Keratinocyte (primary cell): Measurements from ENCODE around the gene ITPK1. TPM values are rescaled to one million over a fixed set of nuclear protein-coding genes. Genes with fewer than 3 reads are reported as not detected.

Experiments used
- DNase-seq: peaks from one replicate; pipeline ENCODE4 v3.0.0-alpha.2; 2011; ENCODE audit warnings: low read depth, missing footprints, low spot score
- FAIRE-seq: peaks from 2 replicates; lab custom pipeline; 2011; peaks lifted over from hg19 to GRCh38; lab: Jason Lieb, UNC
- H2AFZ ChIP-seq: 2 replicates; pipeline ENCODE4 v1.6.0; 2012; ENCODE audit warnings: low read length, control low read depth, inconsistent platforms; ENCODE audit not compliant: control insufficient read depth
- H3K27ac ChIP-seq: 2 replicates; pipeline ENCODE4 v1.5.1; 2011; ENCODE audit warnings: low read length; ENCODE audit not compliant: control insufficient read depth, insufficient read depth
- H3K27me3 ChIP-seq: 3 replicates; pipeline ENCODE4 v1.6.0; 2011; ENCODE audit warnings: low read length; ENCODE audit not compliant: control insufficient read depth, insufficient read depth; ENCODE audit errors: extremely low read depth
- H3K36me3 ChIP-seq, 2 experiments: 2 replicates in 1 of 2; 3 replicates in 1 of 2; pipeline ENCODE4 v1.5.1; 2011; ENCODE audit warnings: low read length in 2 of 2, mild to moderate bottlenecking in 1 of 2; ENCODE audit not compliant: control insufficient read depth in 2 of 2, insufficient read depth in 2 of 2; ENCODE audit errors: extremely low read depth in 1 of 2
- H3K4me1 ChIP-seq: 3 replicates; pipeline ENCODE4 v1.5.1; 2011; ENCODE audit warnings: low read length; ENCODE audit not compliant: control insufficient read depth, insufficient read depth; ENCODE audit errors: extremely low read depth
- H3K4me2 ChIP-seq: 3 replicates; pipeline ENCODE4 v1.6.0; 2011; ENCODE audit warnings: low read depth, low read length; ENCODE audit not compliant: control insufficient read depth, insufficient read depth; ENCODE audit errors: extremely low read depth
- H3K4me3 ChIP-seq, 3 experiments: fragments of 200-600 bp in 1 of 3; sonication (generic) in 1 of 3; 2 replicates in 2 of 3; 3 replicates in 1 of 3; pipeline ENCODE4 v1.5.1; 2011 to 2016; ENCODE audit warnings: low read length in 3 of 3, mild to moderate bottlenecking in 3 of 3, control low read depth in 2 of 3, inconsistent platforms in 1 of 3, low read depth in 1 of 3, mixed read lengths in 1 of 3, mixed run types in 1 of 3, moderate library complexity in 1 of 3; ENCODE audit not compliant: control insufficient read depth in 2 of 3, insufficient read depth in 2 of 3; ENCODE audit errors: extremely low read depth in 1 of 3
- H3K79me2 ChIP-seq: 2 replicates; pipeline ENCODE4 v1.6.0; 2012; ENCODE audit warnings: low read length; ENCODE audit not compliant: control insufficient read depth, insufficient read depth
- H3K9ac ChIP-seq: 3 replicates; pipeline ENCODE4 v1.6.0; 2011; ENCODE audit warnings: low read length; ENCODE audit not compliant: control insufficient read depth, insufficient read depth; ENCODE audit errors: extremely low read depth
- H3K9me1 ChIP-seq: 3 replicates; pipeline ENCODE4 v1.6.0; 2011; ENCODE audit warnings: low read length; ENCODE audit not compliant: control insufficient read depth, insufficient read depth; ENCODE audit errors: extremely low read depth
- H3K9me3 ChIP-seq: 2 replicates; pipeline ENCODE4 v1.5.1; 2012; ENCODE audit warnings: low read depth, low read length; ENCODE audit not compliant: control insufficient read depth
- H4K20me1 ChIP-seq: 3 replicates; pipeline ENCODE4 v1.6.0; 2011; ENCODE audit warnings: low read length; ENCODE audit not compliant: control insufficient read depth, insufficient read depth; ENCODE audit errors: extremely low read depth
- EZH2 ChIP-seq: IDR thresholded peaks from one replicate; pipeline ENCODE4 v1.6.1; 2012; ENCODE audit warnings: inconsistent platforms, mild to moderate bottlenecking, low read length, moderate library complexity
- dilution Hi-C: fragments of 300-500 bp; cut with MboI; formaldehyde crosslinking; loops from one replicate; pipeline ENCODE4 v1.7.0; 2020; ENCODE audit warnings: low sequenced_read_pairs; ENCODE audit not compliant: extremely low pct_ligation_motif_present
- polyA plus RNA-seq, 5 experiments: library from polyadenylated mRNA; depleted of rRNA in 3 of 5; stranded (reverse) in 3 of 5; stranded (forward) in 1 of 5; unstranded in 1 of 5; fragments of >200 nt; gene quantifications; 1 replicate in 1 of 5; 2 replicates in 3 of 5; 3 replicates in 1 of 5; pipeline versions ENCODE4 v1.2.1 to v1.2.3, GENCODE V29; 2011 to 2012; ENCODE audit warnings: missing spikeins in 2 of 5, low read depth in 1 of 5, low replicate concordance in 1 of 5
- TF ChIP-seq, protein P1 (sequence below), 3 experiments: IDR thresholded peaks in 1 of 3; conservative IDR thresholded peaks in 1 of 3; optimal IDR thresholded peaks in 1 of 3; 2 replicates in 2 of 3; 3 replicates in 1 of 3; pipeline versions ENCODE3 to v1.5.1; 2011; ENCODE audit warnings: low read length in 3 of 3, mild to moderate bottlenecking in 3 of 3, moderate library complexity in 2 of 3, control low read depth in 1 of 3, inconsistent platforms in 1 of 3; ENCODE audit not compliant: insufficient read depth in 2 of 3; ENCODE audit errors: extremely low read depth in 1 of 3

The ITPK1 gene
- polyA plus RNA-seq, 1 donor (not counting 4 experiments of a cell fraction or from before 2014, with no cell fraction given): 67.8 TPM

DNA sequence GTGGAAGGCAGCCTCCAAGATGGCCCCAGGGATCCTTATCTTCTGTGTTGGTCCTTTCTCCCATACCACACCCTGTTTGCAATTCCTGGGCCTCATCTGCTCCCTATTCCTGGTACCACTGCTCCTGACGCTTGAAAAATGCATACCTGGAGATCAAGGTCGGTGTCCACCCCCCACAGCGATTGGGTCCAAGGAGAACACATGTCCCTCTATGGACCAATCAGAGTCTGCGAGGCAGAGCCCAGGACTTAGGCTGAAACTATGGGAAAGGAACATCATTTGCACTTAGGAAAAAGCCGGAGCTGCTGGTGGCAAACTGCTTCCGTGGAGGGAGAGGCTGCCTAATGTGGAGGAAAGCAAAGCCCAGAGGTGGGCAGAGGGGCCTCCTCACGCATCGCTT, 33.3 kb upstream of the ITPK1 start:
- dilution Hi-C loops: no loop called here
- TF ChIP-seq, protein P1, sequence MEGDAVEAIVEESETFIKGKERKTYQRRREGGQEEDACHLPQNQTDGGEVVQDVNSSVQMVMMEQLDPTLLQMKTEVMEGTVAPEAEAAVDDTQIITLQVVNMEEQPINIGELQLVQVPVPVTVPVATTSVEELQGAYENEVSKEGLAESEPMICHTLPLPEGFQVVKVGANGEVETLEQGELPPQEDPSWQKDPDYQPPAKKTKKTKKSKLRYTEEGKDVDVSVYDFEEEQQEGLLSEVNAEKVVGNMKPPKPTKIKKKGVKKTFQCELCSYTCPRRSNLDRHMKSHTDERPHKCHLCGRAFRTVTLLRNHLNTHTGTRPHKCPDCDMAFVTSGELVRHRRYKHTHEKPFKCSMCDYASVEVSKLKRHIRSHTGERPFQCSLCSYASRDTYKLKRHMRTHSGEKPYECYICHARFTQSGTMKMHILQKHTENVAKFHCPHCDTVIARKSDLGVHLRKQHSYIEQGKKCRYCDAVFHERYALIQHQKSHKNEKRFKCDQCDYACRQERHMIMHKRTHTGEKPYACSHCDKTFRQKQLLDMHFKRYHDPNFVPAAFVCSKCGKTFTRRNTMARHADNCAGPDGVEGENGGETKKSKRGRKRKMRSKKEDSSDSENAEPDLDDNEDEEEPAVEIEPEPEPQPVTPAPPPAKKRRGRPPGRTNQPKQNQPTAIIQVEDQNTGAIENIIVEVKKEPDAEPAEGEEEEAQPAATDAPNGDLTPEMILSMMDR (optimal IDR thresholded peaks at IDR 0.05 in 1 of 3, IDR thresholded peaks at IDR 0.05 in 1 of 3, conservative IDR thresholded peaks at IDR 0.05 in 1 of 3; ENCODE audit: extremely low read depth in 1 of 3, insufficient read depth in 2 of 3, low read length in 3 of 3): no peak
- TF ChIP-seq EZH2: no peak
- DNase-seq: no peak
- H2AFZ ChIP-seq: no peak overlapping the region
- no peaks in the 10 kb centered on the region for H3K9me3 ChIP-seq
- H3K4me3 ChIP-seq: no peak overlapping the region
- peaks cover 15% of the 10 kb centered on the region for H3K4me1 ChIP-seq
- no peaks in the 10 kb centered on the region for H4K20me1 ChIP-seq
- H3K27me3 ChIP-seq: no peaks in the 10 kb centered on the region
- FAIRE-seq: no peak
- H3K27ac ChIP-seq: no peak overlapping the region
- no peaks in the 10 kb centered on the region for H3K9me1 ChIP-seq
- H3K9ac ChIP-seq: no peak overlapping the region
- no peaks in the 10 kb centered on the region for H3K36me3 ChIP-seq
- no peak overlapping the region for H3K4me2 ChIP-seq
- H3K79me2 ChIP-seq: no peaks in the 10 kb centered on the region

DNA sequence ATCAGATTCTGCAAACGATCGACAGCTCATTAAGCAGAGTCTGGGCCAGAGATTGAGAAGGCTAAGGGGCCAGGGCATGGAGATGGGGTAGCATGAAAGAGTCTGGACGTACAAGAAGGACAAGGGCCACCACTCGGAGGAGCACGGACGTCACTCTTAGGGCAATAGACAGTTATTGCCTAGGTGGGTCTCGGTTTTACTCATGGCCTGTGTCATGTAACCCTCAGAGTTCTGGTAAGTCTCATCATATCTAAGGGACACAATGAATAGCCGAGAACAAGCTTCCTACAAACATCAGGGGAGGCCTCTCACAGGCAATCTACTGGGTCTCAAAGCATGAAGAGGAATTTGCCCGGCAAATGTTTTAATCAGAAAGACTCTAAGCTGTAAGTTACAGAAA, 30.4 kb upstream of the ITPK1 start:
- H3K4me3 ChIP-seq: no peak overlapping the region
- H3K4me1 ChIP-seq: peaks cover 12% of the 10 kb centered on the region
- no peak overlapping the region for H3K27ac ChIP-seq
- no peaks in the 10 kb centered on the region for H4K20me1 ChIP-seq
- no peaks in the 10 kb centered on the region for H3K36me3 ChIP-seq
- H3K9ac ChIP-seq: no peak overlapping the region
- no peaks in the 10 kb centered on the region for H3K27me3 ChIP-seq
- no peaks in the 10 kb centered on the region for H3K9me3 ChIP-seq
- DNase-seq: no peak
- dilution Hi-C loops: no loop called here
- no peaks in the 10 kb centered on the region for H3K9me1 ChIP-seq
- H3K79me2 ChIP-seq: no peaks in the 10 kb centered on the region
- no peak overlapping the region for H3K4me2 ChIP-seq
- H2AFZ ChIP-seq: no peak overlapping the region
- FAIRE-seq: no peak
- TF ChIP-seq, protein P1 (optimal IDR thresholded peaks at IDR 0.05 in 1 of 3, IDR thresholded peaks at IDR 0.05 in 1 of 3, conservative IDR thresholded peaks at IDR 0.05 in 1 of 3; ENCODE audit: extremely low read depth in 1 of 3, insufficient read depth in 2 of 3, low read length in 3 of 3): no peak
- TF ChIP-seq EZH2: no peak
